Measurements from ENCODE around the gene PNMA1.
A peak's percentile ranks its signal among the peaks of the same experiment; 100 is the strongest.

The PNMA1 gene

DNA sequence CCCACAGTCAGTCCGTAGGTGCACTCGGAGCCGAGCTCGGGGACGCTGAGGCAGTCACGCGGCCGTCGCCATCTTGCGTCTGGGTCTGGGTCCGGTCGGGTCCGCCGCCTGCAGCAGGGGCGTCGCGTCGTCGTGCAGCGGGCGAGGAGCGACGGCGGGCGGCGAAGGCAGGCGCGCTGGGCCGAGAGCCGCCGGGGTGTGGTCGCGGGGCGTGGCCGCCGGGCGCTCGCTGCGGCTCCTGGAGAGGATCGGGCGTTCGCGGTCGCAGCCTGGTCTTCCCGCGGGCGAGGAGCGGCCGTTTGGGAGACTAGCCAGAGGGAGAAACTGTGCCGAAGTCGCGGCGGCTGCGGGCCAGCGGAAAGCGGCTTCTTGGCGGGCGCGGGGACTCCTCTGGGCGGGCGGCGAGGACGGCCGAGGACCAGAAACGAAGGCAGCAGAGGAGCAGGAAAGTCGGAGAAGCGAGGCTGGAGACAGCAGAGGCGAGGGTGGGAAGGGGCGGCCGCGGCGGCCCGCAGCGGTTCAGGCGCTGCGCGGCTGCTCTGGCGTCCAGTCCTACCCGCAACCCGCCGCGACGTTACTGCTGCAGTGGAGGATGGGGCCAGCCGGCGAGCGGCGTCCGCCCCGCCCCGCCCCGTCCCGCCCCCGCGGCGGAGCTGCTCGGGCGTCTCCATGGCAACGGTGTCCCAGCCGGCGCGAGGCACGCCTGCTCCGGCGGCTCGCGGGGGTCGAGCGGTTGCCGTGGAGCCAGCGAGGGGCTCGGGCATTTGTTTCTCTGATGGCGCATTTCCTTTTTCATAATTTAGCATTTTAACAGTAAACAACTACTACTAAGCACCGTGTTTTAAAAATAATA is at the start of gene PNMA1:
Gene PNMA1 (minus strand): TSS at position 582 of the 853 bp plus-strand sequence. CDS start 745 bp downstream, outside the sequence.
- peak; percentile 69 for TF ChIP-seq POLR2A (IDR thresholded peaks at IDR 0.05; ENCODE audit: low read length)
- no peak for TF ChIP-seq GATA1 (IDR thresholded peaks at IDR 0.05; ENCODE audit: low read depth, low read length)
- peak; percentile 88 to 94 for DNase-seq

DNA sequence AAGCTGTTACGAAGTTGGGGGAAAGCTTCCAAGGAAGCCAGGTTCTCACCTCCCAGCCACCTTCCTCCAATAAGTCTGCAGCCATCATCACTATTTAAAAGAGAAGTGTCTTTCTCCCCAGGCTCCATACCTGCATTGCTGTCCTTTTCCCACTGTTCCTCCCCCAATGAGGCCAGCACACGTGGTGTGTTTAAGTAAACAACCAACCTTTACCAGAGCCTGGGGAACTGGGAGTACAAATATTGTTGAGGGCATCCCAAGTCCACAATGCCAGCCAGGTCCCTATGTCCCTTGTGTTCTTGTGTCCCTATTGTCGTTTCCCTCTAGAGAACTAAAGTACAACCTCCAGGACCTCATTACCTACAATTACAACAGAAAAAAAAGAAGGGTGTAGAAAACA is 49.2 kb upstream of the PNMA1 start:
- TF ChIP-seq POLR2A (IDR thresholded peaks at IDR 0.05; ENCODE audit: low read length) (no peak), GATA1 (IDR thresholded peaks at IDR 0.05; ENCODE audit: low read depth, low read length) (no peak)
- no peak for DNase-seq

- TF ChIP-seq POLR2A (IDR thresholded peaks at IDR 0.05; ENCODE audit: low read length): no peak
- no peak for TF ChIP-seq GATA1 (IDR thresholded peaks at IDR 0.05; ENCODE audit: low read depth, low read length)
- DNase-seq: peak; percentile 67 to 77
Observed at GRCh38 chr14:73762375-73762822, 48.2 kb upstream of the PNMA1 start.

DNA sequence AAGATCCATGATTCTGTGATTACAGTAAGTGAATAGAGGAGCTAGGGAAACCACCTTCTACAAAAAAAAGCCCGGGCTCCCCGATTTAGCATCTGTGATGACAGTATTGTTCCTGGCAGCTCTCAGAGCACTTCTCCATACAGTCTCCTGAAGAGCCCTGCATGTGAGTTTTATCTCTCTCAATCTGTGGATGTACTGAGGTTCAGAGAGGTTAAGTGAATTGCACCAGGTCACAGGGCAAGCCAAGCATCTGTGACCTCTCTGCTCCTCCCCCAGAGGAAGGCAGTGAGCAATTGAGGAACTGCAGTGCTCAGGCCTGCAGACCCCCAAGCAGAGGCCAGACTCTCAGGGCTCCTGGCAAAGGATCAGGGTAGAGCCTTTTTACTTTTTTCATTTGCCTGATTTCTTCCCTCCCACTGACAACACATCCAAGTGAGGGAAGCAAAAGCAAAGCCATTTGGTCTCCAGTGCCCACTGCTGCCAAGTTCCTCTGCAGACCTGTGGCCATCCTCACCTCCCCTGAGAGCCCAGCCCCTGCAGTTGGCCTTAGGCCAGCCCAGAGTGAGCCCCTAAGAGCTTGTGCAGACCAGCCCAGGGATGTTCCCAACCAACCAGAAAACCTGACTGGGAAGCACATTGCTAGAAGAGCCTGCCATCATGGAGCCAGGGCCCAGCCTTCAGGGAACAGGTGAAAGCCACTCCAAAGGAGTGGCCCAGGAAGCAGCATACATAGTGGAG is 47.6 kb upstream of the PNMA1 start:
- TF ChIP-seq POLR2A (IDR thresholded peaks at IDR 0.05; ENCODE audit: low read length) (no peak), GATA1 (IDR thresholded peaks at IDR 0.05; ENCODE audit: low read depth, low read length) (no peak)
- DNase-seq: no peak

DNA sequence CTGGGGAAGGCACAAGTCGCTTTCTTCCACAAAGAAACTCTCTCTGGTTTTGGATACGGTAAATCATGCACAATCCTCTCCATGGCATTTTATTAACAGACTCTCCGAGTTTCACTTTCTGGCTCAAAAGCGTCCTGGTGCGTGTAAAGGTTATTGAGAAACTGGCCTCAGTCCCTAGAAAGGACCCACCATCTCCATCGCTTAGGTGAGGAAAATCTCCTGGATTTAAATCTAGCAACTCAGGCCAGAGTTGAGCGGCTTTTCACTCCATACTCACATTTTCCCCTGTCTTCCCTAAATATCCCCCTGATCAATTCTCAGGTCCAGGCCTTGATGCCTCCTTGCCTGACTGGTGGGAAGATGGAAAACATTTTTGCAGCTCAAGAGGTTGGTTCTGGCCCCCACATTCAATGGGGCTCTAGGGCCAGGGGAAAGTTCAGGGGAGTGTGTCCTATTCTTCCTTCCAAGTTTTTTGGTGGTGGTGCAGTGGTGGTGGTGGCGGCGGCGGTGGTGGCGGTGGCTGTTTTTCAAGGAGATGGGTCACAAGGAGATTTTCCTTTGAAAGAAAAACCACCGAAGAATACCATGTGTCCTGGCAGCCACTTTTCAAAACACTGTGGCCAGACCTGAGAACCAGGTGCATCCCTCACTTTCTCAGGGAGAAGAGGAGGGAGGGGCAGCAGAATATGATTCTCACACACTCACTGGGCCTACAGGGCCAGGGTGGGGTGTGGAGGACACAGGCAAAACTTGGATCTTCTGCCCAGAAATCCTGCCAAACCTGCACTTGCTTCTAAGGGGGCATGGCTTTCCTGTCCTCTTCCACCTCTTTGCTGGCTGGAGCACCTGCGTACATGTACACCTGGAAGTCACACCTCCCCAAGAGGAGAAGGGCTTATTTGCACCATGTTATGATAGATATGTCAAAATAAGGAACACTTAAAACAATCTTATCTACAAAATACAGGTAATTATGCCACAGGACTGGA is 46.7 kb upstream of the PNMA1 start:
- no peak for DNase-seq
- TF ChIP-seq POLR2A (IDR thresholded peaks at IDR 0.05; ENCODE audit: low read length) (no peak), GATA1 (IDR thresholded peaks at IDR 0.05; ENCODE audit: low read depth, low read length) (no peak)

GRCh38 chr14:73759714-73760597 is 45.8 kb upstream of the PNMA1 start:
- DNase-seq: peak; percentile 96 to 98
- peak; percentile 94 for TF ChIP-seq POLR2A (IDR thresholded peaks at IDR 0.05; ENCODE audit: low read length)
- TF ChIP-seq GATA1 (IDR thresholded peaks at IDR 0.05; ENCODE audit: low read depth, low read length): no peak

- TF ChIP-seq POLR2A (IDR thresholded peaks at IDR 0.05; ENCODE audit: low read length) (no peak), GATA1 (IDR thresholded peaks at IDR 0.05; ENCODE audit: low read depth, low read length) (no peak)
- peak; percentile 81 to 90 for DNase-seq
Observed at GRCh38 chr14:73759183-73759713, 45.1 kb upstream of the PNMA1 start.

DNA sequence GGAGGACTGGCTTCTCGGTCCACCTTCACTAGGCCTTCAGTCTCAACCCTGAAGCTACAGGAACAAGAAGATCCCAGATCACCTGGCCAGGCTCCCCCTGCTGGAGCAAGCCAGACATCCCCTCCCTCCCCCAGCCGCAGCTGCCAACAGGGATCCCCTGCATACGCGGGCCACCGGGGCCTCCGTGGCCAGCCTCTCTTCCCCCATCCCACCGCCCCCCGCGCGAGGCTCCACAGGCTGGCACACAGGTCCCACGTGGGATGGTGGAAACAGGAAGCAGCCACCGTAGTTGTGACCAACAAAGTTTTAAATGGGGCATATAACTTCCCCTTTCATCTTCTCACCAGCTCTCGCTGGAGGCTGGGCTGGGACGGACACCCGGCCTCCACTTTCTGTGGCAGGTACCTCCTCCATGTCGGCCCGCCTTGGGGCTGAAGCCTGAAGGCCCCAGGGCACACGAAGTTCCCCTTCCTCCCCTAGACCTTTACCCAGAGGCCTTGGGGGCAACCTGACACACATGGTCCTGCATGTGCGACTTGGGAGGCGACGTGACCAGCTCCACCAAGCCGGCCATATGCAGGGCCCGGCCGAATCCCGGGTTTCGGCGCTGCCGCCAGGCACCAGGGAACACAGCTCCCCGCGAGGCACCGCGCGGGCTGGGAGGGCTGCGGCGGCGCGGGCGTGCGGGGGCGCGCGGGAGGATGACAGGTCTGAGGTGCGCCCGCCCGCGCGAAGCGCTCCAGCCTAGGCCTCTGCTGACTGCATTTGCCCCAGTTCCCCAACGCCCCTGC is 44.4 kb upstream of the PNMA1 start:
- peak; percentile 79 to 88 for DNase-seq

DNA sequence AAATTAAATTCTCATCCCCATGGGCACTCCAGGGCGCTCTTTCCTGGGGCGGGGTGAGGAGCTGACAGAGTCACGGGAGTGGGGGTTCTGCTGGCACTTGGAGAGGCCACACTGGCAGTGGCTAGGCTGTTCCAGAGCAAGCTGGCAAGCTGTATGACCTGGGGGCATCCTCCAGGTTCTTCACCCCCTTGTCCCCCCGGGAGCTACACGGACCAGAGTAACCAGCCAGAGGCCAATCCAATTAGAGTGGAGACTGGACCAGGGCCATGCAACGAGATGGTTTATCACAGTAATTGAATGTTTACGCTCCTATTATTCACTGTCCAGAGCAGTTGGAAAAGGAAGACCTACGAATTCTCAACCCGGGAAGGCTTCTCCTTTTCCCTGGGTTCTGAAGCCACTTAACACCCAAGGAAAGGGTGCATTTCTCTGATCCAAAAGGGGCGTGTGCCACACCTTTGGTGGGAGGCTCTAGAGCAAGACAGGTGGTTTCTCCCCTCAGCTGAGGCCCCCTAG is 43.8 kb upstream of the PNMA1 start:
- no peak for DNase-seq
- TF ChIP-seq GATA1 (IDR thresholded peaks at IDR 0.05; ENCODE audit: low read depth, low read length) (no peak), POLR2A (IDR thresholded peaks at IDR 0.05; ENCODE audit: low read length) (peak; percentile 14)

More for the DNA sequence above, 44.4 kb upstream of the PNMA1 start:
- TF ChIP-seq GATA1 (IDR thresholded peaks at IDR 0.05; ENCODE audit: low read depth, low read length): no peak
- no peak for TF ChIP-seq POLR2A (IDR thresholded peaks at IDR 0.05; ENCODE audit: low read length)

DNA sequence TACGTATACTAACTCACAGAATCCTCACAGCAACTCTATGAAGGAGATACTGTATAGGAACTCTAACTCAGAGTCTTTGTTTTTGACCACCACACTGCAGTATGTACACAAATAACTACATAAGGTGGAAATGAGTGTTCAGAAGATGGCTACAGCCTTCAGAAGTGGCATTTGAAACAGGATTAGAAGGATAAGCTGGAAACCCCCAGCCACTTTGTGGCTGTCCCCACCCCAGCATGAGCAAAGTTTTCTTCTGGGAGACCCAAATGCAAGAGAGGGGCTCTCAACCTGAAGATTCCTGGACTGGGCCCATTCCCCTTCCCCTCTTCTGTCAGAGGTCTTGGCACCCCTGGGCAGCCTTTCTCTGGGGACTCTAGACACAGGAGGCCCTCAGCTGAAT is 43.2 kb upstream of the PNMA1 start:
- DNase-seq: no peak
- no peak for TF ChIP-seq GATA1 (IDR thresholded peaks at IDR 0.05; ENCODE audit: low read depth, low read length)
- TF ChIP-seq POLR2A (IDR thresholded peaks at IDR 0.05; ENCODE audit: low read length): no peak

- peak; percentile 80 to 82 for DNase-seq
- TF ChIP-seq POLR2A (IDR thresholded peaks at IDR 0.05; ENCODE audit: low read length) (peak; percentile 84), GATA1 (IDR thresholded peaks at IDR 0.05; ENCODE audit: low read depth, low read length) (no peak)
Observed at GRCh38 chr14:73755434-73756014, 41.3 kb upstream of the PNMA1 start.

Measured in erythroblast (primary cell).